ENCODE results near the gene ZNF331.

Gene ZNF331

GRCh38 chr19:53517114-53517741 lies 20.7 kb upstream of the ZNF331 start:
- no peak overlapping the region for H3K4me3 ChIP-seq (ENCODE audit: control insufficient read depth, low read depth, low read length)
- DNase-seq (ENCODE audit: low read depth) = no peak
- TF ChIP-seq CTCF (IDR thresholded peaks at IDR 0.05; ENCODE audit: control insufficient read depth, insufficient read depth, low read depth, low read length, missing control alignments) = no peak

GRCh38 chr19:53518121-53518520 lies 19.8 kb upstream of the ZNF331 start:
- TF ChIP-seq CTCF (IDR thresholded peaks at IDR 0.05; ENCODE audit: control insufficient read depth, insufficient read depth, low read depth, low read length, missing control alignments) = no peak
- no peak for DNase-seq (ENCODE audit: low read depth)
- H3K4me3 ChIP-seq (ENCODE audit: control insufficient read depth, low read depth, low read length) = no peak overlapping the region

- no peak for DNase-seq (ENCODE audit: low read depth)
- no peak for TF ChIP-seq CTCF (IDR thresholded peaks at IDR 0.05; ENCODE audit: control insufficient read depth, insufficient read depth, low read depth, low read length, missing control alignments)
- H3K4me3 ChIP-seq (ENCODE audit: control insufficient read depth, low read depth, low read length) = no peak overlapping the region
Observed at GRCh38 chr19:53518716-53519115, 19.2 kb upstream of the ZNF331 start.

GRCh38 chr19:53519446-53519845 lies 18.5 kb upstream of the ZNF331 start:
- no peak overlapping the region for H3K4me3 ChIP-seq (ENCODE audit: control insufficient read depth, low read depth, low read length)
- TF ChIP-seq CTCF (IDR thresholded peaks at IDR 0.05; ENCODE audit: control insufficient read depth, insufficient read depth, low read depth, low read length, missing control alignments) = no peak
- DNase-seq (ENCODE audit: low read depth) = no peak

- no peak for DNase-seq (ENCODE audit: low read depth)
- H3K4me3 ChIP-seq (ENCODE audit: control insufficient read depth, low read depth, low read length) = peak overlapping the region; percentile 40
- no peak for TF ChIP-seq CTCF (IDR thresholded peaks at IDR 0.05; ENCODE audit: control insufficient read depth, insufficient read depth, low read depth, low read length, missing control alignments)
Observed at GRCh38 chr19:53520163-53520546, 17.8 kb upstream of the ZNF331 start.

- peak overlapping the region; percentile 63 for H3K4me3 ChIP-seq (ENCODE audit: control insufficient read depth, low read depth, low read length)
- TF ChIP-seq CTCF (IDR thresholded peaks at IDR 0.05; ENCODE audit: control insufficient read depth, insufficient read depth, low read depth, low read length, missing control alignments) = no peak
- DNase-seq (ENCODE audit: low read depth) = peak; percentile 93
Observed at GRCh38 chr19:53520547-53521372, 17.2 kb upstream of the ZNF331 start.

All from AG09309 (cell line).